CD4-positive, alpha-beta T cell (primary cell): ENCODE measurements around the gene SEC31B. TPM values are rescaled to one million over a fixed set of nuclear protein-coding genes. Genes with fewer than 3 reads are reported as not detected.

Experiments used
- ATAC-seq: fragments of 200-7000 bp; cut with Tn5 transposase; one replicate; pipeline ENCODE4 v1.10.0; 2022; ENCODE audit warnings: mild to moderate bottlenecking; ENCODE audit not compliant: poor library complexity
- CTCF ChIA-PET: fragments of 350-600 bp; sonication (Branson Sonifier 250); formaldehyde crosslinking; loops from one replicate; lab custom pipeline; 2021; ENCODE audit warnings: antibody characterized with exemption, inconsistent platforms; lab: Charles Lee
- POLR2A ChIA-PET: fragments of 350-600 bp; sonication (Branson Sonifier 250); formaldehyde crosslinking; loops from one replicate; lab custom pipeline; 2021; ENCODE audit warnings: antibody characterized with exemption, inconsistent platforms; lab: Charles Lee
- DNase-seq, 14 experiments: peaks; one replicate each; pipeline ENCODE4 v3.0.0-alpha.2; 2013 to 2020; ENCODE audit warnings: mixed read lengths in 2 of 14
- H3K27ac ChIP-seq, 2 donors: one replicate each; pipeline versions ENCODE4 v1.5.1 to v1.7.0; 2013; ENCODE audit warnings: low read length in 2 of 2, low read depth in 1 of 2, mild to moderate bottlenecking in 1 of 2
- H3K27me3 ChIP-seq, 2 experiments: 1 replicate in 1 of 2; 2 replicates in 1 of 2; pipeline versions ENCODE4 v1.6.1 to v1.7.0; 2013; ENCODE audit warnings: low read length in 2 of 2, control low read depth in 1 of 2, mild to moderate bottlenecking in 1 of 2, moderate library complexity in 1 of 2; ENCODE audit not compliant: insufficient read depth in 2 of 2, control insufficient read depth in 1 of 2
- H3K36me3 ChIP-seq: one replicate; pipeline ENCODE4 v1.6.1; 2013; ENCODE audit warnings: low read length, control low read depth; ENCODE audit not compliant: insufficient read depth
- H3K4me1 ChIP-seq: one replicate; pipeline ENCODE4 v1.6.1; 2013; ENCODE audit warnings: low read length, control low read depth; ENCODE audit not compliant: insufficient read depth
- H3K4me3 ChIP-seq: one replicate; pipeline ENCODE4 v1.5.1; 2013; ENCODE audit warnings: mild to moderate bottlenecking, low read length, moderate library complexity
- H3K9me3 ChIP-seq, 2 experiments: 1 replicate in 1 of 2; 2 replicates in 1 of 2; pipeline versions ENCODE4 v1.6.1 to v1.7.0; 2013; ENCODE audit warnings: low read length in 2 of 2, mild to moderate bottlenecking in 2 of 2, control low read depth in 1 of 2, moderate library complexity in 1 of 2; ENCODE audit not compliant: control insufficient read depth in 1 of 2, insufficient read depth in 1 of 2
- H3K27ac Mint-ChIP-seq: one replicate; pipeline ENCODE4 v1.8.0; 2020; ENCODE audit warnings: mixed read lengths
- H3K27me3 Mint-ChIP-seq: one replicate; pipeline ENCODE4 v1.8.0; 2021; ENCODE audit warnings: mixed read lengths
- H3K36me3 Mint-ChIP-seq: one replicate; pipeline ENCODE4 v1.8.0; 2021; ENCODE audit warnings: low read depth, mixed read lengths
- H3K4me1 Mint-ChIP-seq: one replicate; pipeline ENCODE4 v1.8.0; 2021; ENCODE audit warnings: low read depth, mixed read lengths
- H3K4me3 Mint-ChIP-seq: one replicate; pipeline ENCODE4 v1.8.0; 2020; ENCODE audit warnings: mild to moderate bottlenecking, mixed read lengths
- H3K9me3 Mint-ChIP-seq: one replicate; pipeline ENCODE4 v1.8.0; 2020; ENCODE audit warnings: mixed read lengths
- intact Hi-C, 2 experiments: fragments of 100-400 bp; cut with DNase I in 1 of 2; cut with micrococcal nuclease in 1 of 2; formaldehyde crosslinking; loops; one replicate each; pipeline versions ENCODE4 v1.15.1 to v1.9.0; 2023 to 2025; cut with DNase I, micrococcal nuclease
- total RNA-seq, 174 experiments: library from RNA in 2 of 174; stranded (reverse) in 2 of 174; gene quantifications; one replicate each; pipeline ENCODE4 v1.2.3 and lab custom pipeline; 2021 to 2026
- TF ChIP-seq, protein P1 (sequence below): fragments of 200-600 bp; IDR thresholded peaks from one replicate; pipeline ENCODE4 v1.8.0; 2022; ENCODE audit warnings: antibody characterized with exemption, mild to moderate bottlenecking

SEC31B gene
- total RNA-seq, 2 experiments from 2014 or later = 49.2 to 52.1 TPM

DNA sequence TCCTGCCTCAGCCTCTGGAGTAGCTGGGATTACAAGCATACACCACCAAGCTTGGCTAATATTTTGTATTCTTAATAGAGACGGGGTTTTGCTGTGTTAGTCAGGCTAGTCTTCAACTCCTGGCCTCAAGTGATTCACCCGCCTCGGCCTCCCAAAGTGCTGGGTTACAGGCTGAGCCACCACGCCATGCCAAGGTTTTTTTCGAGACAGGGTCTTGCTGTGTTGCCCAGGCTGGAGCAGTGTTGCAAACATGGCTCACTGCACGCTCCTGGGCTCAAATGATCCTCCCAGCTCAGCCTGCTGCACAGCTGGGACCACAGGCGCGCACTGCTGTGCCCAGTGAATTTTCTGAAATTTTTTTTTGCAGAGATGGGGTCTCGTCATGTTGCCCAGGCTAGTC, 3.3 kb upstream of the SEC31B start:
- H3K27ac ChIP-seq = no peak overlapping the region
- ChIA-PET POLR2A (interaction anchor here (1.1 kb wide), 1 partner anchor 40 kb away, joined by 3 read pairs; no protein-coding TSS in a partner anchor), CTCF (interaction anchor here (0.8 to 1.5 kb wide), 3 partner anchors 11 to 40 kb away, joined by 3 to 5 read pairs (median 4); no protein-coding TSS in a partner anchor)
- Mint-ChIP-seq H3K4me3 (no peak overlapping the region), H3K9me3 (no peaks in the 10 kb centered on the region), H3K27me3 (no peaks in the 10 kb centered on the region), H3K4me1 (peaks cover 26% of the 10 kb centered on the region), H3K27ac (no peak overlapping the region), H3K36me3 (peaks cover 61% of the 10 kb centered on the region)
- H3K4me3 ChIP-seq = no peak overlapping the region
- H3K9me3 ChIP-seq = no peaks in the 10 kb centered on the region
- TF ChIP-seq, protein P1, sequence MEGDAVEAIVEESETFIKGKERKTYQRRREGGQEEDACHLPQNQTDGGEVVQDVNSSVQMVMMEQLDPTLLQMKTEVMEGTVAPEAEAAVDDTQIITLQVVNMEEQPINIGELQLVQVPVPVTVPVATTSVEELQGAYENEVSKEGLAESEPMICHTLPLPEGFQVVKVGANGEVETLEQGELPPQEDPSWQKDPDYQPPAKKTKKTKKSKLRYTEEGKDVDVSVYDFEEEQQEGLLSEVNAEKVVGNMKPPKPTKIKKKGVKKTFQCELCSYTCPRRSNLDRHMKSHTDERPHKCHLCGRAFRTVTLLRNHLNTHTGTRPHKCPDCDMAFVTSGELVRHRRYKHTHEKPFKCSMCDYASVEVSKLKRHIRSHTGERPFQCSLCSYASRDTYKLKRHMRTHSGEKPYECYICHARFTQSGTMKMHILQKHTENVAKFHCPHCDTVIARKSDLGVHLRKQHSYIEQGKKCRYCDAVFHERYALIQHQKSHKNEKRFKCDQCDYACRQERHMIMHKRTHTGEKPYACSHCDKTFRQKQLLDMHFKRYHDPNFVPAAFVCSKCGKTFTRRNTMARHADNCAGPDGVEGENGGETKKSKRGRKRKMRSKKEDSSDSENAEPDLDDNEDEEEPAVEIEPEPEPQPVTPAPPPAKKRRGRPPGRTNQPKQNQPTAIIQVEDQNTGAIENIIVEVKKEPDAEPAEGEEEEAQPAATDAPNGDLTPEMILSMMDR = no peak
- H3K27me3 ChIP-seq = no peaks in the 10 kb centered on the region
- DNase-seq (no peak), ATAC-seq (no peak)
- H3K4me1 ChIP-seq = peaks cover 31% of the 10 kb centered on the region
- peaks cover 56% of the 10 kb centered on the region for H3K36me3 ChIP-seq
- intact Hi-C loops = no loop called here

DNA sequence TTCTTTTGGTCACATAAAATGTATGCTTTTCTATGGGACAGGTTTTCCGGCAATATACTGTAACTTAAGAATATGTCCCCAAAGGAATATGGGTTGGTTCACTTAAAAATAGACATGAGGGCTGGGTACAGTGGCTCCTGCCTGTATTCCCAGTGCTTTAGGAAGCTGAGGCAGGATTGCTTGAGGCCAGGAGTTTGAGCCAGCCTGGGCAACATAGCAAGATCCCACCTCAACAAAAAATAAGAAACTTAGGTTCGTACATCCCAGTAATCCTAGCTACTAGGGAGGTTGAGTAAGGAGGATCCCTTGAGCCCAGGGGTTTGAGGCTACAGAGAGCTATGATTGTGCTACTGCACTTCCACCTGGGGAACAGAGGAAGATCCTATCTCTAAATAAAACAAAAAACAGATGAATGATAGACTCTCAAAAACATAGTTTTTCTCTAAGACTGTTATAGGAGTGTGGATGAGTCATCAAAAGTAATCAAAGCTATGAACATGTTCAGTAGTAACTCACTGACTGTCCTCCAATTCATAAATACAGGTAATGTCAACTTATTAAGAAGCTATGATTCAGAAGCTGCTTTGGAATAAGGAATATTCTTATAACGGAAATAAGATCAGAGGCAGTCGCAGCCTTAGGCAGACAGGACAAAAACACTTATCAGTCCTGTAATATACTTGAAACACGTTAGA, 2.6 kb upstream of the SEC31B start:
- Histone ChIP-seq H3K27me3 (no peaks in the 10 kb centered on the region), H3K36me3 (peaks cover 52% of the 10 kb centered on the region), H3K9me3 (no peaks in the 10 kb centered on the region), H3K4me3 (no peak overlapping the region), H3K27ac (no peak overlapping the region), H3K4me1 (peaks cover 24% of the 10 kb centered on the region)
- CTCF ChIA-PET = interaction anchor here (1.2 to 1.5 kb wide), 2 partner anchors 13 to 40 kb away, joined by 4 to 5 read pairs; no protein-coding TSS in a partner anchor
- peaks cover 61% of the 10 kb centered on the region for H3K36me3 Mint-ChIP-seq
- H3K27me3 Mint-ChIP-seq = no peaks in the 10 kb centered on the region
- TF ChIP-seq, protein P1 = no peak
- no peaks in the 10 kb centered on the region for H3K9me3 Mint-ChIP-seq
- POLR2A ChIA-PET = interaction anchor here (0.7 to 1.1 kb wide), 2 partner anchors 39 to 45 kb away, joined by 3 read pairs; no protein-coding TSS in a partner anchor
- H3K4me1 Mint-ChIP-seq = peaks cover 25% of the 10 kb centered on the region
- ATAC-seq (no peak), DNase-seq (no peak)
- no peak overlapping the region for H3K27ac Mint-ChIP-seq
- intact Hi-C loops = no loop called here
- H3K4me3 Mint-ChIP-seq = no peak overlapping the region

- ATAC-seq (no peak), DNase-seq (no peak)
- POLR2A ChIA-PET = interaction anchor here (0.9 kb wide), 1 partner anchor 15 kb away, joined by 4 read pairs; the partner anchor contains the start of gene HIF1AN
- Histone ChIP-seq H3K9me3 (no peaks in the 10 kb centered on the region), H3K4me1 (peaks cover 12% of the 10 kb centered on the region), H3K27me3 (no peaks in the 10 kb centered on the region), H3K4me3 (no peak overlapping the region), H3K36me3 (peaks cover 42% of the 10 kb centered on the region), H3K27ac (no peak overlapping the region)
- CTCF ChIA-PET = interaction anchor here (0.7 kb wide), 1 partner anchor 15 kb away, joined by 3 read pairs; the partner anchor contains the start of gene HIF1AN
- H3K27ac Mint-ChIP-seq = no peak overlapping the region
- peaks cover 60% of the 10 kb centered on the region for H3K36me3 Mint-ChIP-seq
- H3K4me3 Mint-ChIP-seq = no peak overlapping the region
- H3K27me3 Mint-ChIP-seq = no peaks in the 10 kb centered on the region
- peaks cover 20% of the 10 kb centered on the region for H3K4me1 Mint-ChIP-seq
- no peaks in the 10 kb centered on the region for H3K9me3 Mint-ChIP-seq
- intact Hi-C loops = no loop called here
- TF ChIP-seq, protein P1 = no peak
Observed at GRCh38 chr10:100520811-100521210, 1.1 kb upstream of the SEC31B start.
